A549 treated with CpdA at 1 μM for 4 hours (cell line): ENCODE results near the gene PCDHGB2. TPM values are rescaled to one million over a fixed set of nuclear protein-coding genes. Genes with fewer than 3 reads are reported as not detected.

ENCODE experiments used
- total RNA-seq: library from RNA; stranded (reverse); fragments of 200-300 nt; extraction: Qiagen RNA extraction; gene quantifications from 5 replicates; pipeline ENCODE4 v1.2.3, GENCODE V29; 2022; ENCODE audit warnings: low read depth

PCDHGB2 gene
- total RNA-seq, 1 experiment from 2014 or later: 0.14 TPM

GRCh38 chr5:141397756-141398551, 38.2 kb downstream of the PCDHGB2 start, which contains the start of gene PCDHGB5:
Gene PCDHGB5, plus strand, starts transcription at chr5:141397947. Its CDS starts 181 bp downstream, at chr5:141398128.

GRCh38 chr5:141402553-141403243, 42.9 kb downstream of the PCDHGB2 start, which contains the start of gene PCDHGA9:
Gene PCDHGA9, plus strand, starts transcription at chr5:141402778. Its CDS starts 175 bp downstream, at chr5:141402953.

GRCh38 chr5:141407790-141408505, 48.2 kb downstream of the PCDHGB2 start, which contains the start of gene PCDHGB6:
Gene PCDHGB6, plus strand, starts transcription at chr5:141408021. Its CDS starts 182 bp downstream, at chr5:141408203.

Other genes with a start within 250 kb of the PCDHGB2 start
- 0.03 to 0.09 TPM (median 0.06 TPM) in 4 of 5 replicates, not detected in the other for gene PCDHB4, start 238.2 kb upstream of the PCDHGB2 start, total RNA-seq
- gene PCDHB5, start 224.8 kb upstream of the PCDHGB2 start, total RNA-seq: 1.2 to 1.9 TPM (median 1.5 TPM) in 5 replicates
- gene PCDHB6, start 209.9 kb upstream of the PCDHGB2 start, total RNA-seq: 0.89 to 1.2 TPM (median 1.1 TPM) in 5 replicates
- gene PCDHB7, start 187.3 kb upstream of the PCDHGB2 start, total RNA-seq: 0.01 TPM in 1 of 5 replicates, not detected in the others
- gene PCDHB8, start 182.2 kb upstream of the PCDHGB2 start, total RNA-seq: 0.24 to 0.42 TPM (median 0.37 TPM) in 5 replicates
- gene PCDHB16, start 177.6 kb upstream of the PCDHGB2 start, total RNA-seq: 0.05 to 0.10 TPM (median 0.08 TPM) in 4 of 5 replicates, not detected in the other
- gene PCDHB9, start 172.8 kb upstream of the PCDHGB2 start, total RNA-seq: 0.01 to 0.03 TPM in 2 of 5 replicates, not detected in the others
- gene PCDHB10, start 167.6 kb upstream of the PCDHGB2 start, total RNA-seq: 0.03 to 0.06 TPM in 2 of 5 replicates, not detected in the others
- 0.06 to 0.14 TPM (median 0.09 TPM) in 5 replicates for gene PCDHB11, start 160.4 kb upstream of the PCDHGB2 start, total RNA-seq
- gene PCDHB12, start 151.3 kb upstream of the PCDHGB2 start, total RNA-seq: 0.07 TPM in 1 of 5 replicates, not detected in the others
- 0.02 to 0.08 TPM (median 0.07 TPM) in 5 replicates for gene PCDHB13, start 146.1 kb upstream of the PCDHGB2 start, total RNA-seq
- gene PCDHB14, start 136.7 kb upstream of the PCDHGB2 start, total RNA-seq: 0.06 to 0.13 TPM (median 0.09 TPM) in 5 replicates
- gene PCDHB15, start 114.6 kb upstream of the PCDHGB2 start, total RNA-seq: 0.05 to 0.07 TPM (median 0.06 TPM) in 4 of 5 replicates, not detected in the other
- not detected in 5 replicates for gene SLC25A2, start 55.9 kb upstream of the PCDHGB2 start, total RNA-seq
- gene TAF7, start 39.2 kb upstream of the PCDHGB2 start, total RNA-seq: 66.8 to 81.4 TPM (median 74.0 TPM) in 5 replicates
- gene PCDHGA1, start 29.5 kb upstream of the PCDHGB2 start, total RNA-seq: 0.27 to 0.49 TPM (median 0.31 TPM) in 5 replicates
- gene PCDHGA2, start 21.2 kb upstream of the PCDHGB2 start, total RNA-seq: 0.44 to 0.73 TPM (median 0.59 TPM) in 5 replicates
- gene PCDHGA3, start 16.2 kb upstream of the PCDHGB2 start, total RNA-seq: 0.05 to 0.09 TPM in 2 of 5 replicates, not detected in the others
- gene PCDHGB1, start 9.9 kb upstream of the PCDHGB2 start, total RNA-seq: 1.0 to 2.1 TPM (median 1.9 TPM) in 5 replicates
- gene PCDHGA4, start 5.0 kb upstream of the PCDHGB2 start, total RNA-seq: 0.08 to 0.20 TPM (median 0.10 TPM) in 5 replicates
- 0.11 to 0.17 TPM (median 0.15 TPM) in 5 replicates for gene PCDHGA5, start 4.2 kb downstream of the PCDHGB2 start, total RNA-seq
- gene PCDHGB3, start 10.2 kb downstream of the PCDHGB2 start, total RNA-seq: 0.15 to 0.35 TPM (median 0.20 TPM) in 5 replicates
- gene PCDHGA6, start 13.9 kb downstream of the PCDHGB2 start, total RNA-seq: 0.13 to 0.28 TPM (median 0.22 TPM) in 5 replicates
- gene PCDHGA7, start 22.7 kb downstream of the PCDHGB2 start, total RNA-seq: 0.72 to 1.3 TPM (median 0.96 TPM) in 5 replicates
- gene PCDHGB4, start 27.7 kb downstream of the PCDHGB2 start, total RNA-seq: 0.66 to 1.0 TPM (median 0.73 TPM) in 5 replicates
- 0.02 TPM in 2 of 5 replicates, not detected in the others for gene PCDHGA8, start 32.6 kb downstream of the PCDHGB2 start, total RNA-seq
- gene PCDHGB5, start 38.0 kb downstream of the PCDHGB2 start, total RNA-seq: 1.9 to 2.8 TPM (median 2.4 TPM) in 5 replicates
- gene PCDHGA9, start 42.8 kb downstream of the PCDHGB2 start, total RNA-seq: 0.06 to 0.14 TPM (median 0.08 TPM) in 3 of 5 replicates, not detected in the others
- 0.06 to 0.12 TPM (median 0.09 TPM) in 4 of 5 replicates, not detected in the other for gene PCDHGB6, start 48.0 kb downstream of the PCDHGB2 start, total RNA-seq
- gene PCDHGA10, start 53.0 kb downstream of the PCDHGB2 start, total RNA-seq: 0.01 TPM in 1 of 5 replicates, not detected in the others
- 0.03 to 0.16 TPM (median 0.07 TPM) in 5 replicates for gene PCDHGB7, start 57.7 kb downstream of the PCDHGB2 start, total RNA-seq
- 0.02 TPM in 1 of 5 replicates, not detected in the others for gene PCDHGA11, start 61.1 kb downstream of the PCDHGB2 start, total RNA-seq
- gene PCDHGA12, start 70.5 kb downstream of the PCDHGB2 start, total RNA-seq: 0.02 TPM in 1 of 5 replicates, not detected in the others
- gene PCDHGC3, start 116.0 kb downstream of the PCDHGB2 start, total RNA-seq: 6.1 to 7.1 TPM (median 6.4 TPM) in 5 replicates
- gene PCDHGC4, start 125.0 kb downstream of the PCDHGB2 start, total RNA-seq: 0.02 to 0.15 TPM (median 0.05 TPM) in 3 of 5 replicates, not detected in the others
- 0.05 TPM in 1 of 5 replicates, not detected in the others for gene PCDHGC5, start 129.1 kb downstream of the PCDHGB2 start, total RNA-seq